PC-9 (cell line): Measurements from ENCODE around the gene PRDM7.
"Not testable (repeated sequence)": the region's sequence is repeated elsewhere in the genome, so short reads cannot be mapped to it uniquely, and the experiment has no call there.

Source experiments
- CTCF ChIP-seq: fragments of 200-600 bp; sonication (generic); conservative IDR thresholded peaks from 2 replicates; pipeline ENCODE4 v1.6.1; 2017; ENCODE audit warnings: mixed run types, antibody characterized with exemption, mild to moderate bottlenecking, moderate library complexity
- EZH2 ChIP-seq: fragments of 200-600 bp; sonication (generic); IDR thresholded peaks from 2 replicates; pipeline ENCODE4 v1.8.0; 2017; ENCODE audit warnings: antibody characterized with exemption, low read depth

GRCh38 chr16:90100229-90100628, 23.1 kb upstream of the PRDM7 start:
- not testable (repeated sequence) for TF ChIP-seq CTCF, EZH2
